Measurements from ENCODE around the gene FILIP1L.

FILIP1L gene

DNA sequence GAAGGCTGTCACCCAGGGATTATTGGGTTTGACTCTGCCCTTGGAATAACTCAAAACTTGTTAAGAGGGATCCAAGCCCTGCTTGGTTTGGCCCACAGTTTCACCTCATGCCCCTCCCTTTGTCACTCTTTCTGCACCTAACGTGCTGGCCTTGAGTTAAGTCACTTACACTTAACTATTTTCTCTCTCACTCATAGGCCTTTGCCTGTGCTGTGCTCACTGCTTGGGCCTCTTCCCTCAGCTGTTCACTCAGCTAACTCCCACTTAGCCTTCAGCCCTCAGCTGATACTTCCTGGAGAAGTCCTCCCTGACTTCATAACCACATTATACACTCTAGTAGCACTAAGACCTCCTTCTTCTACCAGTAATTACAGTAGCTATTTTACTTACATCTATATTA, 163.4 kb downstream of the FILIP1L start:
- no peak for TF ChIP-seq YY1 (IDR thresholded peaks at IDR 0.05; ENCODE audit: low read depth)
- TF ChIP-seq, protein P1, sequence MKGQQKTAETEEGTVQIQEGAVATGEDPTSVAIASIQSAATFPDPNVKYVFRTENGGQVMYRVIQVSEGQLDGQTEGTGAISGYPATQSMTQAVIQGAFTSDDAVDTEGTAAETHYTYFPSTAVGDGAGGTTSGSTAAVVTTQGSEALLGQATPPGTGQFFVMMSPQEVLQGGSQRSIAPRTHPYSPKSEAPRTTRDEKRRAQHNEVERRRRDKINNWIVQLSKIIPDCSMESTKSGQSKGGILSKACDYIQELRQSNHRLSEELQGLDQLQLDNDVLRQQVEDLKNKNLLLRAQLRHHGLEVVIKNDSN (IDR thresholded peaks at IDR 0.05) = no peak
- TF ChIP-seq CREB1 (IDR thresholded peaks at IDR 0.05; ENCODE audit: low read depth) = no peak
- TF ChIP-seq, protein P2, sequence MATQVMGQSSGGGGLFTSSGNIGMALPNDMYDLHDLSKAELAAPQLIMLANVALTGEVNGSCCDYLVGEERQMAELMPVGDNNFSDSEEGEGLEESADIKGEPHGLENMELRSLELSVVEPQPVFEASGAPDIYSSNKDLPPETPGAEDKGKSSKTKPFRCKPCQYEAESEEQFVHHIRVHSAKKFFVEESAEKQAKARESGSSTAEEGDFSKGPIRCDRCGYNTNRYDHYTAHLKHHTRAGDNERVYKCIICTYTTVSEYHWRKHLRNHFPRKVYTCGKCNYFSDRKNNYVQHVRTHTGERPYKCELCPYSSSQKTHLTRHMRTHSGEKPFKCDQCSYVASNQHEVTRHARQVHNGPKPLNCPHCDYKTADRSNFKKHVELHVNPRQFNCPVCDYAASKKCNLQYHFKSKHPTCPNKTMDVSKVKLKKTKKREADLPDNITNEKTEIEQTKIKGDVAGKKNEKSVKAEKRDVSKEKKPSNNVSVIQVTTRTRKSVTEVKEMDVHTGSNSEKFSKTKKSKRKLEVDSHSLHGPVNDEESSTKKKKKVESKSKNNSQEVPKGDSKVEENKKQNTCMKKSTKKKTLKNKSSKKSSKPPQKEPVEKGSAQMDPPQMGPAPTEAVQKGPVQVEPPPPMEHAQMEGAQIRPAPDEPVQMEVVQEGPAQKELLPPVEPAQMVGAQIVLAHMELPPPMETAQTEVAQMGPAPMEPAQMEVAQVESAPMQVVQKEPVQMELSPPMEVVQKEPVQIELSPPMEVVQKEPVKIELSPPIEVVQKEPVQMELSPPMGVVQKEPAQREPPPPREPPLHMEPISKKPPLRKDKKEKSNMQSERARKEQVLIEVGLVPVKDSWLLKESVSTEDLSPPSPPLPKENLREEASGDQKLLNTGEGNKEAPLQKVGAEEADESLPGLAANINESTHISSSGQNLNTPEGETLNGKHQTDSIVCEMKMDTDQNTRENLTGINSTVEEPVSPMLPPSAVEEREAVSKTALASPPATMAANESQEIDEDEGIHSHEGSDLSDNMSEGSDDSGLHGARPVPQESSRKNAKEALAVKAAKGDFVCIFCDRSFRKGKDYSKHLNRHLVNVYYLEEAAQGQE (IDR thresholded peaks at IDR 0.05; ENCODE audit: low read depth) = no peak
- TF ChIP-seq TCF12 (IDR thresholded peaks at IDR 0.05; ENCODE audit: low read depth) = no peak
- TF ChIP-seq NFIC (IDR thresholded peaks at IDR 0.05) = no peak
- TF ChIP-seq RAD21 (IDR thresholded peaks at IDR 0.05; ENCODE audit: low read depth) = no peak
- no peak for TF ChIP-seq EGR1 (IDR thresholded peaks at IDR 0.05)
- TF ChIP-seq TEAD4 (IDR thresholded peaks at IDR 0.05) = no peak
- TF ChIP-seq, protein P3, sequence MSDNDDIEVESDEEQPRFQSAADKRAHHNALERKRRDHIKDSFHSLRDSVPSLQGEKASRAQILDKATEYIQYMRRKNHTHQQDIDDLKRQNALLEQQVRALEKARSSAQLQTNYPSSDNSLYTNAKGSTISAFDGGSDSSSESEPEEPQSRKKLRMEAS (IDR thresholded peaks at IDR 0.05) = no peak
- TF ChIP-seq FOXM1 (IDR thresholded peaks at IDR 0.05; ENCODE audit: borderline replicate concordance, low read depth) = no peak
- no peak for TF ChIP-seq ZBTB7A (IDR thresholded peaks at IDR 0.05; ENCODE audit: low read depth)
- no peak for TF ChIP-seq TAF1 (IDR thresholded peaks at IDR 0.05; ENCODE audit: low read depth)
- TF ChIP-seq EP300 (IDR thresholded peaks at IDR 0.05; ENCODE audit: borderline replicate concordance) = no peak
- TF ChIP-seq CEBPB (IDR thresholded peaks at IDR 0.05) = no peak

DNA sequence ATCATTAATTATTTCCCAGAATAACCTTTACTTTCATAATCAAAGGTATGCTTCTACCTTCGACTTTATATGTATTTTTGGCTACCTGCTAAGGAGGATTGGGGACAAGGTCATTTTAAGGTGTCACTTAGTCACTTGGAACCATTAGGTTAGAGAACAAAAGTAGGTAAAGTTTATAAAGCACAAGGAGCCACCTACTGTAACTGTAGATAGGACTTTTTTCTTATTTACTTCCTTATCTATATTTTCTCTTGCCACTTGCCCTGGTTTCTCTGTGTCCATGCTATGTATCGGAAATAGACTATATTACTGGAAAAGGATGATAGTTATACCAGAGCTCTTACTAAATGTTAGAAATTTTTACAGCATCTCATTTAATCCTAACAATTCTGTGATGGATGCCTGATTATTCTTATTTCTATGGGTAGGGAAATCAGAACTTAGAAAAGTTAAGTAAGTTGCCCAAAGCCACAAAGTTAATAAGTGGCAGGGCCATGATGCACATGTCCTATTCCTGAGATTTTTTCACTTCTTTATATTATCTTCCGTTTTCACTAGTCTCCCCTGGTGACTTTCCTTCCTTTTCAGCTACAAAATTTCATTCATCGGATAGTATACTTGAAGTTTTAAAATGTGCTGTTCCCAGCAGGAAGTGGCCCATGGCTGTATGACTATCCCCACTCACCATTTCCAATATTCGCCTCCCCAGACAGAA, 164.2 kb downstream of the FILIP1L start:
- no peak for TF ChIP-seq RAD21 (IDR thresholded peaks at IDR 0.05; ENCODE audit: low read depth)
- TF ChIP-seq EP300 (IDR thresholded peaks at IDR 0.05; ENCODE audit: borderline replicate concordance) = no peak
- no peak for TF ChIP-seq NFIC (IDR thresholded peaks at IDR 0.05)
- TF ChIP-seq ZBTB7A (IDR thresholded peaks at IDR 0.05; ENCODE audit: low read depth) = no peak
- TF ChIP-seq CREB1 (IDR thresholded peaks at IDR 0.05; ENCODE audit: low read depth) = no peak
- TF ChIP-seq YY1 (IDR thresholded peaks at IDR 0.05; ENCODE audit: low read depth) = no peak

DNA sequence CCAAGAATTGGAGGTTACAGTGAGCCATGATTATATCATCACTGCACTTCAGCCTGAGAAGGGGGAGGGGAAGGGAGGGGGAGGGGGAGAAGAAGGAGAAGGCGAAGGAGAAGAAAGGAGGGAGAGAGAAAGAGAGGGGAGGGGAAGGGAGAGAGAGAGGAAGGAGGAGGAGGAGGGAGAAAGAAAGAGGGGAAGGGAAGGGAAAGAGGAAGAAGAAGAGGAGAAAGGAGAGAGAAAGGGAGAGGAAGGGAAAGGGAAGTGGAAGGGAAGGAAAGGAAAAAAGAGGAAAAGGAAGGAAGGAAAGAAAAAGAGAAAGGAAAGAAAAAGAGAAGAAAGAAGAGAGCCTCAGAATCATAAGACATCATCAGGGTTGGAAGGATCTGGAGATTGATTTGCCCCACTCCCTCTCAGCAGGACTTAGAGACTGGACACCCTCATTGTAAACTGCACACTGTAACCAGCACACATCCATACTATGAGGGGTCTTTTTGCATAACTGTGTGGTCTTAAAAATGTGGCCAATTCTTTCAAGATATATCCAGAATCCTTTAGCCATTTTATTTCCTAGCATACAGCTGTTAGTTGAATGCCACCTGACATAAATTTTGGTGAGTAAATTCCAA, 165.7 kb downstream of the FILIP1L start:
- TF ChIP-seq, protein P2 (IDR thresholded peaks at IDR 0.05; ENCODE audit: low read depth) = no peak
- TF ChIP-seq TEAD4 (IDR thresholded peaks at IDR 0.05) (no peak), EGR1 (IDR thresholded peaks at IDR 0.05) (no peak), NFIC (IDR thresholded peaks at IDR 0.05) (no peak), FOXM1 (IDR thresholded peaks at IDR 0.05; ENCODE audit: borderline replicate concordance, low read depth) (no peak), TAF1 (IDR thresholded peaks at IDR 0.05; ENCODE audit: low read depth) (no peak), YY1 (IDR thresholded peaks at IDR 0.05; ENCODE audit: low read depth) (no peak), EP300 (IDR thresholded peaks at IDR 0.05; ENCODE audit: borderline replicate concordance) (no peak), CREB1 (IDR thresholded peaks at IDR 0.05; ENCODE audit: low read depth) (no peak), ZBTB7A (IDR thresholded peaks at IDR 0.05; ENCODE audit: low read depth) (no peak), CEBPB (IDR thresholded peaks at IDR 0.05) (no peak), RAD21 (IDR thresholded peaks at IDR 0.05; ENCODE audit: low read depth) (no peak), TCF12 (IDR thresholded peaks at IDR 0.05; ENCODE audit: low read depth) (no peak)
- TF ChIP-seq, protein P1 (IDR thresholded peaks at IDR 0.05) = no peak
- TF ChIP-seq, protein P3 (IDR thresholded peaks at IDR 0.05) = no peak

DNA sequence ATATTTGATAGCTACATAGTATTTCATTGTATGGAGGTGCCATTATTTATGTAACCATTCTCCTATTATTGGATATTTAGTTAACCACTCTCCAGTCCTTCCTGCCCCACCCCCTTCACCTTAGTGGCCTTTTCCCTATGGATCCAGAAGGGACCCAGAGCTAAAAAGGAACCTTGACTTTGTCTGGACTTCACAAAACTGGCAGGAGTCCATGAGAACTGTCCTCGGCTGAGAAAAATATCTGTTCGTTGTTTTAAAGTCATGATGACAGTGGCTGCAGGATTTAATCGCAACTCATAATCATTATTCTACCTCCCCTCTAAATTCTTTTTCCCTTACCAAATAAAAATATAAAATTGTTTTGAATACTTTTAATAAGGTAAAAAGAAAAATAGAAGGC, 166.9 kb downstream of the FILIP1L start:
- TF ChIP-seq RAD21 (IDR thresholded peaks at IDR 0.05; ENCODE audit: low read depth) (no peak), CREB1 (IDR thresholded peaks at IDR 0.05; ENCODE audit: low read depth) (no peak), NFIC (IDR thresholded peaks at IDR 0.05) (no peak), FOXM1 (IDR thresholded peaks at IDR 0.05; ENCODE audit: borderline replicate concordance, low read depth) (no peak), EP300 (IDR thresholded peaks at IDR 0.05; ENCODE audit: borderline replicate concordance) (no peak)

DNA sequence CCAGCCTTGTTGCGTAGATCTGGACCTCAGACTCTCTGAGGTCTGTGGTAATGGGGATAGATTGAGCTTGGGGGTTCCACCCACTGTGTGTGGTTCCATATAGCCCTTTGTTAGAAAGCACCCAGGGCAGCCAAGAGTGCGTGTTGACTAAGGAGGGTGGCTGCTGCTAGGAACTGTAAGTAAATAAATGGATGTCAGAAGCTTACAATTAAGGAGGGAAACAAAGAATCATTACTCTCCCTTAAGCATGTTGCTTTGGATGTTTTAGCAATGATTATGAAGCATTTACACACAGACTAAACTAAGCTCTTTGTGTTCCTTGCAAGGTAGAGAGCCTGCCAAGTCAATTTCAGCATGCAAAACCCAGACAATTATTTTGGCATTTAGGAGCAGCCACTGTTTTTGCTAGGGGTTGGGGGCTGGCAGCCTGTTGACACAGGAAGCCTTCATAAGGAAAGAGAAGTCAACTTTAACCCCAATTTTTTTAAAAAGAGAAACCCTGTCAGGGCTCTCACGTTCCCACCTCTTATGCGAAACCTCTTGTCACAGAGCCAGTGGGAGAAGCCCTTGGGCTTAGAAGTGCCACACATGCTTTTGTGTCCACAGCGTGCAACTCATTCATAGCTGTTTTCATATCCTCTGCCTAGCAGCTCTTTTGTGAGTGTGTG, 168.8 kb downstream of the FILIP1L start:
- no peak for TF ChIP-seq EGR1 (IDR thresholded peaks at IDR 0.05)
